HepG2 (cell line): ENCODE data around the gene RAP1A. TPM values are rescaled to one million over a fixed set of nuclear protein-coding genes. Genes with fewer than 3 reads are reported as not detected.

Experiments
- ARNT ChIP-seq: fragments of 450-650 bp; IDR thresholded peaks from 2 replicates; pipeline ENCODE4 v1.6.1; 2017
- CC2D1A ChIP-seq: sonication (generic); formaldehyde crosslinking; IDR thresholded peaks from 2 replicates; pipeline ENCODE4 v1.8.1; 2023; ENCODE audit warnings: mild to moderate bottlenecking, missing genetic modification reagents
- CSRNP2 ChIP-seq: sonication (generic); formaldehyde crosslinking; conservative IDR thresholded peaks from 2 replicates; pipeline ENCODE4 v1.8.0; 2022; ENCODE audit warnings: low read depth, missing genetic modification reagents
- EZH2 ChIP-seq: conservative IDR thresholded peaks from 2 replicates; pipeline ENCODE4 v1.6.1; 2012; ENCODE audit warnings: mild to moderate bottlenecking, low read depth, low read length, moderate library complexity
- FOXM1 ChIP-seq: sonication (generic); formaldehyde crosslinking; IDR thresholded peaks from 2 replicates; pipeline ENCODE4 v1.5.0; 2020; ENCODE audit warnings: missing genetic modification reagents
- PRDM15 ChIP-seq: sonication (generic); formaldehyde crosslinking; IDR thresholded peaks from 2 replicates; pipeline ENCODE4 v1.4.0; 2020; ENCODE audit warnings: missing genetic modification reagents
- SATB2 ChIP-seq: sonication (generic); formaldehyde crosslinking; IDR thresholded peaks from 2 replicates; pipeline ENCODE4 v1.5.0; 2020; ENCODE audit warnings: missing genetic modification reagents
- SNAPC4 ChIP-seq: sonication (generic); formaldehyde crosslinking; IDR thresholded peaks from 2 replicates; pipeline ENCODE4 v1.4.0; 2020; ENCODE audit warnings: mild to moderate bottlenecking, missing genetic modification reagents
- TERF1 ChIP-seq: sonication (generic); formaldehyde crosslinking; IDR thresholded peaks from 2 replicates; pipeline ENCODE4 v1.8.0; 2022; ENCODE audit warnings: mild to moderate bottlenecking, missing genetic modification reagents, moderate library complexity
- ZNF138 ChIP-seq: sonication (generic); formaldehyde crosslinking; IDR thresholded peaks from 2 replicates; pipeline ENCODE4 v1.5.0; 2020; ENCODE audit warnings: mild to moderate bottlenecking, low read depth, missing genetic modification reagents
- ZNF75D ChIP-seq: sonication (generic); formaldehyde crosslinking; IDR thresholded peaks from 2 replicates; pipeline ENCODE4 v1.8.1; 2023; ENCODE audit warnings: missing genetic modification reagents, mild to moderate bottlenecking, borderline replicate concordance
- ZSCAN22 ChIP-seq: sonication (generic); formaldehyde crosslinking; IDR thresholded peaks from 2 replicates; pipeline ENCODE4 v1.4.0; 2020; ENCODE audit warnings: mild to moderate bottlenecking, missing genetic modification reagents
- polyA plus RNA-seq, 8 experiments: library from polyadenylated mRNA; depleted of rRNA in 3 of 8; stranded (reverse) in 7 of 8; unstranded in 1 of 8; fragments of >200 nt; fragmentation: Illumina TruSeq in 4 of 8; extraction: Trizol in 4 of 8; gene quantifications; 2 replicates each; pipeline versions ENCODE4 v1.2.1 to v1.2.3, GENCODE V29; 2011 to 2016; ENCODE audit warnings: low read depth in 4 of 8, missing spikeins in 1 of 8, mixed read lengths in 1 of 8; ENCODE audit not compliant: insufficient read depth in 1 of 8
- total RNA-seq, 5 experiments: library from RNA; depleted of rRNA; stranded (reverse); fragments of >200 nt; fragmentation: Illumina TruSeq; extraction: Trizol; gene quantifications; 2 replicates each; pipeline ENCODE4 v1.2.3, GENCODE V29; 2016; ENCODE audit warnings: low read depth in 1 of 5
- TF ChIP-seq, protein P1 (sequence below): sonication (generic); formaldehyde crosslinking; IDR thresholded peaks from 2 replicates; pipeline ENCODE4 v1.4.0; 2020; ENCODE audit warnings: missing genetic modification reagents
- TF ChIP-seq, protein P2 (sequence below): sonication (generic); formaldehyde crosslinking; IDR thresholded peaks from 2 replicates; pipeline ENCODE4 v1.4.0; 2020; ENCODE audit warnings: missing genetic modification reagents, borderline replicate concordance

Gene RAP1A
- total and polyA plus RNA-seq, 2 of the 13 experiments (the other 11 are each of a cell fraction or from before 2014, with no cell fraction given), result 19.0 to 20.7 TPM

GRCh38 chr1:111739194-111739924 is 119.8 kb downstream of the RAP1A start, which contains the start of gene INKA2 (continued):
- TF ChIP-seq CSRNP2 (CRISPR knock-in tag), result no peak
- no peak for TF ChIP-seq EZH2
- TF ChIP-seq, protein P1, sequence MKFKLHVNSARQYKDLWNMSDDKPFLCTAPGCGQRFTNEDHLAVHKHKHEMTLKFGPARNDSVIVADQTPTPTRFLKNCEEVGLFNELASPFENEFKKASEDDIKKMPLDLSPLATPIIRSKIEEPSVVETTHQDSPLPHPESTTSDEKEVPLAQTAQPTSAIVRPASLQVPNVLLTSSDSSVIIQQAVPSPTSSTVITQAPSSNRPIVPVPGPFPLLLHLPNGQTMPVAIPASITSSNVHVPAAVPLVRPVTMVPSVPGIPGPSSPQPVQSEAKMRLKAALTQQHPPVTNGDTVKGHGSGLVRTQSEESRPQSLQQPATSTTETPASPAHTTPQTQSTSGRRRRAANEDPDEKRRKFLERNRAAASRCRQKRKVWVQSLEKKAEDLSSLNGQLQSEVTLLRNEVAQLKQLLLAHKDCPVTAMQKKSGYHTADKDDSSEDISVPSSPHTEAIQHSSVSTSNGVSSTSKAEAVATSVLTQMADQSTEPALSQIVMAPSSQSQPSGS (CRISPR knock-in tag), result no peak; the same call in 1 of the 2 replicates
- TF ChIP-seq PRDM15, result peak; percentile 62; the same call in 1 of the 2 replicates
- peak; percentile 28; the same call in 1 of the 2 replicates for TF ChIP-seq ZNF75D (CRISPR knock-in tag)
- no peak for TF ChIP-seq ARNT
- TF ChIP-seq, protein P2, sequence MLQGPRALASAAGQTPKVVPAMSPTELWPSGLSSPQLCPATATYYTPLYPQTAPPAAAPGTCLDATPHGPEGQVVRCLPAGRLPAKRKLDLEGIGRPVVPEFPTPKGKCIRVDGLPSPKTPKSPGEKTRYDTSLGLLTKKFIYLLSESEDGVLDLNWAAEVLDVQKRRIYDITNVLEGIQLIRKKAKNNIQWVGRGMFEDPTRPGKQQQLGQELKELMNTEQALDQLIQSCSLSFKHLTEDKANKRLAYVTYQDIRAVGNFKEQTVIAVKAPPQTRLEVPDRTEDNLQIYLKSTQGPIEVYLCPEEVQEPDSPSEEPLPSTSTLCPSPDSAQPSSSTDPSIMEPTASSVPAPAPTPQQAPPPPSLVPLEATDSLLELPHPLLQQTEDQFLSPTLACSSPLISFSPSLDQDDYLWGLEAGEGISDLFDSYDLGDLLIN, result peak; percentile 72; the same call in 1 of the 2 replicates
- no peak for TF ChIP-seq FOXM1 (CRISPR knock-in tag)
- TF ChIP-seq ZSCAN22, result no peak; the same call in 1 of the 2 replicates
- TF ChIP-seq SATB2 (CRISPR knock-in tag), result peak; percentile 85
- no peak for TF ChIP-seq TERF1 (CRISPR knock-in tag)
- 0 out of 2 replicates have a peak, but pooled peaks have one; percentile 61 for TF ChIP-seq ZNF138 (CRISPR knock-in tag)
- TF ChIP-seq SNAPC4 (CRISPR knock-in tag), result peak; percentile 82; the same call in 1 of the 2 replicates
- no peak for TF ChIP-seq CC2D1A (CRISPR knock-in tag)
